Vagina (tissue), 2 donors: ENCODE data around the gene HECTD4. TPM values are rescaled to one million over a fixed set of nuclear protein-coding genes. Genes with fewer than 3 reads are reported as not detected.

Experiments used
- DNase-seq, 2 donors: peaks; one replicate each; pipeline ENCODE4 v3.0.0-alpha.2; 2017; ENCODE audit errors: extremely low spot score in 2 of 2
- H3K27ac ChIP-seq: fragments of 200-600 bp; sonication (generic); one replicate; pipeline ENCODE4 v1.5.1; 2019
- H3K27me3 ChIP-seq: fragments of 200-600 bp; sonication (generic); one replicate; pipeline ENCODE4 v1.5.1; 2019
- H3K36me3 ChIP-seq, 2 donors: fragments of 200-600 bp; sonication (generic); one replicate each; pipeline ENCODE4 v1.5.1; 2017 to 2019
- H3K4me1 ChIP-seq: fragments of 200-600 bp; sonication (generic); one replicate; pipeline ENCODE4 v1.5.1; 2019
- H3K4me3 ChIP-seq, 2 donors: fragments of 200-600 bp; sonication (generic); 1 replicate in 1 of 2; 2 replicates in 1 of 2; pipeline ENCODE4 v1.5.1; 2016 to 2019
- H3K9me3 ChIP-seq: fragments of 200-600 bp; sonication (generic); one replicate; pipeline ENCODE4 v1.5.1; 2019
- CTCF ChIP-seq, 3 experiments: fragments of 450-650 bp in 2 of 3; fragments of 200-600 bp in 1 of 3; sonication (generic) in 1 of 3; IDR thresholded peaks; one replicate each; pipeline ENCODE4 v1.5.1; 2017 to 2019; ENCODE audit warnings: antibody characterized with exemption in 3 of 3, mild to moderate bottlenecking in 2 of 3, moderate library complexity in 2 of 3
- POLR2A ChIP-seq, 2 donors: fragments of 450-650 bp; IDR thresholded peaks; one replicate each; pipeline ENCODE4 v1.6.1; 2017; ENCODE audit warnings: antibody characterized with exemption in 2 of 2, mild to moderate bottlenecking in 2 of 2, moderate library complexity in 2 of 2
- POLR2AphosphoS5 ChIP-seq, 2 donors: sonication (generic); formaldehyde crosslinking; IDR thresholded peaks; one replicate each; pipeline ENCODE4 v1.9.0; 2017; ENCODE audit warnings: antibody characterized with exemption in 2 of 2, mild to moderate bottlenecking in 2 of 2, low read depth in 1 of 2; ENCODE audit not compliant: insufficient read depth in 1 of 2
- intact Hi-C: fragments of 100-400 bp; cut with DNase I; formaldehyde crosslinking; loops from one replicate; pipeline ENCODE4 v1.15.1; 2023
- total RNA-seq: library from RNA; depleted of rRNA; stranded (reverse); fragments of >200 nt; gene quantifications from one replicate; pipeline ENCODE4 v1.2.3, GENCODE V29; 2016

HECTD4 gene
- total RNA-seq, 1 donor from 2014 or later, result 79.6 TPM

DNA sequence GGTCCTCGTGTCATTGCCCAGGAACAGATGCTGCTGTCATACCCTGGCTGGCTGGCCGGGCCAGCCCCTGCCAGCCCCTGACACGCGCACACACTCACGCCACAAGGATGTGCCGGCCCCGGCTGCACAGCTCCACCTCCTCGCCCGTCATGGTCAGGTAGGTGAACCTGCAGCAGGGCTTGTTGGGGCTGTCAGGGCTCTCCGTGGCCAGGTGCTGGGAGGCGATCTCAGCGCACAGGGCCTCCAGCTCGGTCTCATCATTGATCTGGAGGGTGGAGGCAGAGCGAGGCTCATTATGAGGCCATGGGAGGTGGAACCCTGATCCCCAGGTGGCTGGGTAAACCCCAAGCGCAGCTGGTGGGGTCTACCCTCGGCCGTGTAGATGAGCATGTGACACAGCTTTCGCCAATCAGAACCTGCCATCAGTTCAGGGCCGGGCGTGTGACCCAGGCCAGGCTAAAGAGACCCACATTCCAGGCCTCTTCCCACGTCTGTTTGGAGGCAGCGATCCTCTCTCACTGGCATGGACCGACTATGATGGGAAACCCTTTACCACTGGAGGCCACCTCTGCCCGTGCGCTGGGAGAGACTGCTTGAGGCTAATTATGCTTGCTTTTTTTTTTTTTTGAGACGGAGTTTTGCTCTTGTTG, 218.1 kb downstream of the HECTD4 start:
- TF ChIP-seq CTCF (IDR thresholded peaks at IDR 0.05) (no peak), POLR2AphosphoS5 (IDR thresholded peaks at IDR 0.05; ENCODE audit: insufficient read depth in 1 of 2, low read depth in 1 of 2) (no peak), POLR2A (IDR thresholded peaks at IDR 0.05) (no peak)
- peaks cover 0 to 60% of the 10 kb centered on the region in 2 donors for H3K36me3 ChIP-seq
- intact Hi-C loops, result no loop called here
- DNase-seq, result no peak
- H3K4me1 ChIP-seq, result no peaks in the 10 kb centered on the region
- H3K27me3 ChIP-seq, result no peaks in the 10 kb centered on the region
- H3K9me3 ChIP-seq, result no peaks in the 10 kb centered on the region
- H3K4me3 ChIP-seq, result no peak overlapping the region
- no peak overlapping the region for H3K27ac ChIP-seq

DNA sequence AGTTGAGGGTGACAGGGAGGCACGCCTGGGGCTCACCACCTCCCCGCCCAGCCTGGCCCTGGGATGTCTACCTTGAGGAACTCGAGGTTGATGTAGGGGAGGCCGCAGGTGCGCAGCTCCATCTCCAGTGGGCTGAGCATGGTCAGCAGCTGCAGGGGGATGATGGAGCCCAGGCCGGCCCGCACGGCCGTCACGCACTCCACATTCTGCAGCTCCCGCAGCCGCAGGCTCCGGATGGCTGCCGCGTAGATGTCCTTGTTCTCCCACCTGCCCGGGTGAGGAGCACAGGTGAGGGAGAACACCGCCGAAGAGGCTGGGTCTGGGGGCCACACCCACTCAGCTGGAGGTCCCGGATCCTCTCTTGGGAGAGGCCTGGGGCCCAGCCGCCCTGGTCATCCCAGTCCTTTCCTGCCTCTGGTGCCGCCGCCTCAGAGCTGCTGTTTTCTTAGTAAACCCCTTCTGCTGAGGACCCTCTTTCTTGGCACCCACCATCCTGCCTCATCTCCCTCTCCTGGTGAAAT, 218.7 kb downstream of the HECTD4 start:
- DNase-seq, result no peak
- H3K27me3 ChIP-seq, result no peaks in the 10 kb centered on the region
- H3K4me3 ChIP-seq, result no peak overlapping the region
- intact Hi-C loops, result no loop called here
- H3K27ac ChIP-seq, result no peak overlapping the region
- H3K36me3 ChIP-seq, result peaks cover 0 to 61% of the 10 kb centered on the region in 2 donors
- no peaks in the 10 kb centered on the region for H3K9me3 ChIP-seq
- no peak for TF ChIP-seq POLR2AphosphoS5 (IDR thresholded peaks at IDR 0.05; ENCODE audit: insufficient read depth in 1 of 2, low read depth in 1 of 2)
- no peak for TF ChIP-seq POLR2A (IDR thresholded peaks at IDR 0.05)
- TF ChIP-seq CTCF (IDR thresholded peaks at IDR 0.05), result no peak
- no peaks in the 10 kb centered on the region for H3K4me1 ChIP-seq

DNA sequence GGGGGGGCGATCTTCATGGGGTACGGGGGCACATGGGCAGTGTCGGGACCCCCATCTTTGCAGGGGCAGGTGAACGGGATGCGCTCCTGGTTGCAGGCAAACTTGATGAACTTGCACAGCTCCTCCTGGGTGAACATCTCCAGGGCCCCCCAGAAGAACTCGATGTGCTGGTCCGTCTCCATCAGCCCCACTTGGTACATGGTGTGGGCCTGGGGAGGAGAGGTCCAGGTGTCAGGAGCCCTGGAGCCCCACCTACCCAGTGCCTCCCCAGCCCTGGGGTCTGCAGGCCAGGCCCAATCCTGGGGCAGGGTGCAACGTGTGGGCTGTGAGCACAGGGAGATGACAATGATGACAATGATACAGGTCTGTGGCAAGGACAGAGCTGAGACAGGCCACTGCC, 219.2 kb downstream of the HECTD4 start:
- Histone ChIP-seq H3K36me3 (peaks cover 0 to 65% of the 10 kb centered on the region in 2 donors), H3K9me3 (no peaks in the 10 kb centered on the region), H3K27me3 (no peaks in the 10 kb centered on the region), H3K27ac (no peak overlapping the region), H3K4me3 (no peak overlapping the region), H3K4me1 (no peaks in the 10 kb centered on the region)
- DNase-seq, result no peak
- no peak for TF ChIP-seq CTCF (IDR thresholded peaks at IDR 0.05)
- TF ChIP-seq POLR2A (IDR thresholded peaks at IDR 0.05), result no peak
- intact Hi-C loops, result no loop called here

- Histone ChIP-seq H3K27ac (no peak overlapping the region), H3K4me1 (no peaks in the 10 kb centered on the region), H3K27me3 (no peaks in the 10 kb centered on the region), H3K9me3 (no peaks in the 10 kb centered on the region), H3K36me3 (peaks cover 0 to 59% of the 10 kb centered on the region in 2 donors), H3K4me3 (no peak overlapping the region)
- TF ChIP-seq CTCF (IDR thresholded peaks at IDR 0.05), result no peak
- no peak for TF ChIP-seq POLR2AphosphoS5 (IDR thresholded peaks at IDR 0.05; ENCODE audit: insufficient read depth in 1 of 2, low read depth in 1 of 2)
- TF ChIP-seq POLR2A (IDR thresholded peaks at IDR 0.05), result no peak
- intact Hi-C loops, result no loop called here
- DNase-seq, result no peak
These were observed 219.9 kb downstream of the HECTD4 start for GRCh38 chr12:112162241-112162790.

DNA sequence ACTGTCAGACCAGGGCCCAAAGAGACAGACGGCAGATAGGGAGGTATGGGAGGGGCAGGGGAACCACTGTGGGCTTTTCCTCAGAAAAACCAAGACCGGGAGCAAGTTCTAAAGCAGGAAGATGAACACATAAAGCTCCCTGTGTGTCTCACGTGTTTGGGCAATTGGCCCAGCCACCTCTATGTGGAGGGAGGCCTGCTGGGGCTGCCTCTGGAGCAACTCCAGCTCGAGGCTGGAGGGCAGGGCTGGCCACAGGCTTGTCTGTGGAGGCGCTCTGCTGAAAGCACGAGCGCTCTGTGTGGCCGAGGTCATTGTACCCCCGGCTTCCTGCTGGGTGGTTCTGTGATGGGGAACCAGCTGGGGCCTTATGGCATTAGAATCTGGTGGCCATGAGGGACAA, 220.5 kb downstream of the HECTD4 start:
- DNase-seq, result no peak
- no peak overlapping the region for H3K27ac ChIP-seq
- H3K27me3 ChIP-seq, result no peaks in the 10 kb centered on the region
- no peak overlapping the region for H3K4me3 ChIP-seq
- H3K9me3 ChIP-seq, result no peaks in the 10 kb centered on the region
- H3K36me3 ChIP-seq, result peaks cover 0 to 59% of the 10 kb centered on the region in 2 donors
- no peak for TF ChIP-seq POLR2A (IDR thresholded peaks at IDR 0.05)
- no peak for TF ChIP-seq POLR2AphosphoS5 (IDR thresholded peaks at IDR 0.05; ENCODE audit: insufficient read depth in 1 of 2, low read depth in 1 of 2)
- no peak for TF ChIP-seq CTCF (IDR thresholded peaks at IDR 0.05)
- intact Hi-C loops, result no loop called here
- H3K4me1 ChIP-seq, result no peaks in the 10 kb centered on the region
